NCI-H2107 treated with DMSO at 0.1 percent for 48 hours (cell line): ENCODE results near the gene TMEM91.
"Not testable (repeated sequence)": the region's sequence is repeated elsewhere in the genome, so short reads cannot be mapped to it uniquely, and the experiment has no call there.

ENCODE experiments used
- DNase-seq: peaks from one replicate; lab custom pipeline; 2025; ENCODE audit not compliant: unreplicated experiment; lab: John Stamatoyannopoulos, UW

TMEM91 gene

DNA sequence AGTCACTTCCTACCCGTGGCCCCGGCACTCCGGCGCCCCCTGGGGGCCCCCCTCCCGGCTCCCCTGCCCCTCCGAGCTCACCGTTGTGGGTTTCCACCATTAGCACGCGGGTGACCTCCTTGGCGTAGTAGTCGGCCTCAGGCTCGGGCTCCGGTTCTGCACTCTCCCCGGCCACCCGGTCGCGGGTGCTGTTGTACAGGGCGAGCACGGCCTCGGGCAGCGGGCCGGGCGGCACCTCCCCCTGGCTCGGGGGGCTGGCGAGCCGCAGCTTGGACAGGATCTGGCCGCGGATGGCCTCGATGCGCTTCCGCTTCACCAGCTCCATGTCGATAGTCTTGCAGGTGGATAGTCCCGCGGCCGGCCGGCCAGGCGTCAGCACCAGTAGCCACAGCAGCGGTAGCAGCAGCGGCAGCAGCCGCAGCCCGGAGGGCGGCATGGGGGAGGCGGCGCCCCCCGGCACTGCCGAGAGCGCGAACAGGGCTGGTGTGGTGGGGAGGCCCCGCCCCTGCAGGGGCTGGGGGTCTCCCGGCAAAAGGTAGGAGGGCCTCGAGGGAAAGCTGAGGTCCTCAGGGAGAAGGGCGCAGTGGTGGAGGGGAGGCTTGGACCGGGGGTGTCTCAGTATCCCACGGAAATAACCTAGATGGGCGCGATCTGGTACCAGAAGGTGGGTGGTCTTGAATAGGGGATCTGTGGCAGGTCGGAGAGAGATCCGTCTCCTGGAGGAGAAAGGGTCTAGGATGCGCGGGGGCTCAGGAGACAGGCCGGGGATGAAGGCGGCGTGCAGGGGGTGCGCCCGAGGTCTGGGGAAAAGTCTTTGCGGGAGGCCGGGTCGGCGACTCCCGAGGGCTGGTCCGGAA lies 23.5 kb upstream of the TMEM91 start:
- DNase-seq: no peak

DNA sequence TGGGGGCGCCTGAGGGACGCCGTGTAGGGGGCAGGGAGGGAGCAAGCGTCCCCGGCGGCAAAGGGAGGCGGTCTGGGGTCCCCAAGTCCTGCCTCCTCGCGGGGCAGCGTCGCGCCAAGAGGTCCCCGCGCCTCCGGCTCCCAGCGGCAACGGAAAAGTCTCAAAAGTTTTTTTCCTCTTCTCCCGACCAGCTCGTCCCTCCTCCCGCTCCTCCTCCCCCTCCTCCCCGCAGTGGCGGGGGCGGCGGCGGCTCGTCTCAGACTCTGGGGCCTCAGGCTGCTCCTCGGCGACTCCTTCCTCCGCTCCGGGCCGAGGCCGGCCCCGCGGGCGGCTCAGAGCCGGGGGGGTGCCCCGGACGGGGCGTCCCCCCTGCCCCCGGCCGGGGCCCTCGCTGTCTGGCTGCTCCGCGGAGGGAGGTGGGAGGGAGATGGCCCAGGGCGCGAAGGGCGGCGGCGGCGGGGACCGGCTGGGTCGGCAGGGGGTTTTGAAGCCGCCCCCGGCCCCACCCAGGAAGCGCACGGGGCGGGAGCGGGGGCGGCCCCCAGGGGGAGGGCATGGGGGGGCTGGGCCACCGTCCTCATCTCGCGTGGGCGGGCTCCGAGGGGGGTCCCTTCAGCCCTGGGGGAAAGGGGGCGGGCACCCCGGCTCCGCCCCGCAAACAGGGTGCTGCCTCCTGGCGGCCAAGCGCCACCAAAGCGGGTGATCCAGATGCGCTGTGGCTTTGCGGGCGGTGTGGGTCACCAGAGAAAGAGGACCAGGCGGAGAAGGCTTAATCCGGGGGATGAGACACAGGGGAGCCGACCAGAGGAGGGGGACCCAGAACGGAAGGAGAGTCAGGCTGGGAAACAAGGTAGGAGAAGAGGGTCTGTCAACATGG lies 22.6 kb upstream of the TMEM91 start, which contains the start of gene TGFB1:
TSS of gene TGFB1 (minus strand) at position 457 of the 877 bp plus-strand sequence. CDS start 878 bp downstream, outside the sequence.
- no peak for DNase-seq

DNA sequence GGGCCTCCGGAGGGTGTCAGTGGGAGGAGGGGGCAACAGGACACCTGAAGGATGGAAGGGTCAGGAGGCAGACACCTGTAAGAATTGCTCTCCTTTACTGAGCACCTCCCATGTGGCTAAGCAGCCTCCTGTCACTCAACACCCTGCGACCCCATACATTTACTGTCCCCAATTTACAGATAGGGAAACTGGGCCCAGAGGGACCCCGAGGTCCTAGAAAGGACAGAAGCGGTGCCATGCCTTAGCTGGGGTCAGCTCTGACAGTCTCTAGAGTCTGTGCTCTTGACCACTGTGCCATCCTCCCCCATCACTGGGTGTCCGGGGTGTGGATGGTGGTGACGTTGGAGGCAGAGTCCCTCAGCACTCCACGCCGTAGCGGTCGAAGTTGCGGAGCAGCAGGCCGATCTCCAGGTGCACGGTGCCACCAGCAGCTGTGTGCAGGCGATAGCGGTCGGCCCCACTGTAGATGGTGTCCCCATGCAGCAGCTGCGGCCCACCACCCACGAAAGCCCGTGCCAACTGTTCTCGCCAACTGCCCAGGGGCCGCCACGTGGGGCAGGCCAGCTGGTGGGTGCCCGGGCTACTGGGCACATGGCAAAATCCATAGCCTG lies 21.9 kb upstream of the TMEM91 start:
- no peak for DNase-seq

DNA sequence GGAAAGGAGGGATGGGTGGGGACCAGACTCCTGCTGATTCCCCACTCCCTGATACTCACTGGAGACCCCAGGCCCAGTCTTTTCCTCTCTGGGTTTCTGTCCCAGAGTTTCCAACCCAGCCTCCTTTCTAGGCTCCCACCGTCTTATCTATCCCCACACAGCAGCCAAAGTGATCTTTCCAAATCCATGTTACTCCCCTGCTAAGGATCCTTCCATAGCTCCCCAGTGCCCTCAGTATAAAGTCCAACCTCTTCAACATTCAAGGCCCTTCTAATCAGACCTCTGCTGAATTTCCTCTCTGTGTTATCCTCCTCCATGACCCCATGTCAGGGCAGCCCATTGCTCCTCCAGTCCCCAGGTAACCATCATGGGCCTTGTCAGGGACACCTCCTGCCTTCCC lies 21.3 kb upstream of the TMEM91 start:
- no peak for DNase-seq

DNA sequence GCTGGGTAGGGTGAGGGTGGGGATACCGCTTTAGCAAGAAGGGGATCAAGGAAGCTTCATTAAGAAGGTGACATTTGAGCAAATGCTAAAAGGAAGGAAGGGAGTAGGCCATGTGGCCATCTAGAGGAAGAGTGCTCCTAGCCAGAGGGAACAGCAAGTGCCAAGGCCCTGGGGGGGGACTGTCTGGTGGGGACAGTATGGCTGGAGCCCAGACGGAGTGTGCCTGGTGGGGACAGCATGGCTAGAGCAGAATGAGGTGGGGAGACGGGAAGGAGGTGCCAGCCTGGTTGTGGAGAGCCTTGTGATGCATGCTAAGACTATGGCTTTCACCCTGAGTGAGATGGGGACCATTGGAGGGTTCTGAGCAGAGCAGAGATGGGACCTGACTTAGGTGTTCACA lies 20.5 kb upstream of the TMEM91 start:
- no peak for DNase-seq

DNA sequence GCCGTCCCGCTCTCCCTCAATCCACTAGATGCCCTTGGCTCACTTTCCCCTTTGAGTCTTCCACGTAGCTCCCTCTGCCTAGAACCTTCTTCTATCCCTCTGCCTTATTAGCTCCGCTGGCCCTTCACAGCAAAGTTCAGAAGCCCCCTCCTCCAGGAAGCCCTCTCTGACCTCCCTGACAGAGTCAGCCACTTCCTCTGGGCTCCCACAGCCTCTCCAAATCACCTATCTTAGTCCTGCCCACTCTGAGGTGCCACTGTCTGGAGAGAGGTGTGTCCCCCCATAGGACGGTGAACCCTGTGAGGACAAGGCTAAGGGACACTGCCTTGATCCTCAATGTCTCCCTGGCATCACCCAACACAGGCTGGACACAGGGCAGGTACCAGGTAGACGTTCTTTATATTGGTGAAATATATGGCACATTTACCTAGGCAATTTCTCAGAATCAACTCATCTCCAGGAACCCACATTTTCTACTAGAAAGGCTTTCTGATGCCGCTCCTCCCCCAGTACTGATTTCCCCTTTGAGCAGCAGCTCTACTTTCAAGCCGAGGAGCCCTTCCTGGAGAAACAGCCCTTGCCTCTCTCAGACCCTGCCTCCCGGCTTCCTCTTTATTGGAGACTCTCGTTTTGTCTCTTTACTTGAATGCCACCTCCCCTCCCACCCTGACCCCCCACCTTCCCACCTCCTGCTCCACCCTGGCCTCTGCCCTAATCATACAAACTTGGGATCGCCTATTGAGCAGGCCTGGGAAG lies 19.2 kb upstream of the TMEM91 start:
- DNase-seq: no peak

DNA sequence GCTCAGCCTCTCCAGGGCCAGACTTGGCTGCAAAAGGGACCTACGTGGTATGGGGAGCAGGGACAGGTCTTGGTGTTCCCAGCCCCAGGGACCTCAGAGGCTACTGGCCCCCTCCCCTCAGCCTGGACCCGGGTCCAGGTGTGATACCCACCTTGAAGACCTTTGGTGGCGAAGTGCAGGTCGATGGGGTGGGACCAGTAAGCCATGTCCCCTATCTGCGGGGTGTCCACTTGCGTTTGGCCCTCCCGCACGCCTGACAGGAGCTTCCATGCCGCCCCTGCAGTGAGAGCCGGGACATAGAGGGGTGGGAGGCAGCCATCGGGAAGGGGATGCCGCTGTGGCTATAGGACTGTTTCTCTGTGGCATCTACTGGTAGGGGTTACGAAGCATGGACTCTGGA lies 18.6 kb upstream of the TMEM91 start:
- no peak for DNase-seq

DNA sequence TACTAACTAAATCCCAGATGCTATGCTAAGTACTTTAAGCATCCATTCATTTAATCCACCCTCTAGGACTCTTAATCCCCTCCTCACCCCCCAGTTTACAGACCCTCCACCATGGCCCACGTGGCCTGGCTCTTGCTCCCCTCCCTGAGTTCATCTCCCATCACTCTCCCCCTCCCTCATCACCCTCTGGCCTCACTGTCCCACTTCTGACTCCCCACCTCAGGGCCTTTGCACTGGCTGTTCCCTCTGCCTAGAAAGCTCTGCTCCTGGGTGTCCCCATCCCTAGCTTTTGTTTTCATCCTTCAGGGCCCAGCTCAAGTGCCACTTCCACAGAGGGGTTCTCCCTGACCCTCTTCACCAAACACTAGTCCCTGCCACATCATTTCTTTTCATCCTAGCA lies 16.6 kb upstream of the TMEM91 start:
- DNase-seq: no peak

DNA sequence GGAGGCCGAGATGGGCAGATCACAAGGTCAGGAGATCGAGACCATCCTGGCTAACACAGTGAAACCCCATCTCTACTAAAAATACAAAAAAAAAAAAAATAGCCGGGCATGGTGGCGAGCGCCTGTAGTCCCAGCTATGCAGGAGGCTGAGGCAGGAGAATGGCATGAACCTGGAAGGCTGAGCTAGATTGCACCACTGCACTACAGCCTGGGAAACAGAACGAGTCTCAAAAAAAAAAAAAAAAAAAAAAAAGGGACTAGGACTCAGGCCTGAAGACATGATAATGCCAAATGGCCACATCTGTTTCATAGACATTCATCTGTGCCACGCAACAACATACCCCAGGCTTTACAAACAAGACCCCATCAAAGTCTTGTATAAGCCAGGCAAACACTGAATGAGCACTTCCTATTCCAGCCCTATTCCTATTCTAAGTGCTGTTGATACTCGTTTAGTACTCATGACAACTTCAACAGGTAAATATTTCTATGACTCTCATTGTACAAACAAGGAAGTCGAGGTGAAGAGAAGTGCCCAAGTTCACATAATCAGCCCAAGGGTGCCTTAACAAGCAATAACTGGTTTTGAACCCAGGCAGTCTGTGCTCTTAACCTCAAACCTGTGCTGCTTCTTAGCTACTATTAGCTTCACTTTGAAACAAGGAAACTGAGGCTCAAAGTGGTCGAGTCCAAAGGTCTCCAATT lies 14.0 kb upstream of the TMEM91 start:
- DNase-seq: no peak

DNA sequence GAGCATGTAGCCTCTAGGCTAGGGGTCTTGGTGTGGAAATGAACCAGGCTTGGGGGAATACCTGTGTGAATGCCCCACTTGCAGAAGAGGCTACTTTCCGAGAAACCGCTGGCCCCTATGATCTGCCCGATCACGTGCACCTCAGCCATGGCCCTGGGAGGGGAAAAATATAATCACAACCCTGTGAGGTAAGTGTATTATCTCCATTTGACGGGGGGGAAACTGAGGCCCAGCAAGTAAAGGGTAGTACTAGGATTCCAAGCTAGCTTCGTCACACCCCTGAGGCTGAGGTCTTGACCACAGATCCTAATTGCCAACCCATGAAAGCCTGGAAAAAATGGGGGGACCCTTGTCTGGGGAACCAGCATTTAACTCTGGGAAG lies 13.0 kb upstream of the TMEM91 start:
- no peak for DNase-seq

DNA sequence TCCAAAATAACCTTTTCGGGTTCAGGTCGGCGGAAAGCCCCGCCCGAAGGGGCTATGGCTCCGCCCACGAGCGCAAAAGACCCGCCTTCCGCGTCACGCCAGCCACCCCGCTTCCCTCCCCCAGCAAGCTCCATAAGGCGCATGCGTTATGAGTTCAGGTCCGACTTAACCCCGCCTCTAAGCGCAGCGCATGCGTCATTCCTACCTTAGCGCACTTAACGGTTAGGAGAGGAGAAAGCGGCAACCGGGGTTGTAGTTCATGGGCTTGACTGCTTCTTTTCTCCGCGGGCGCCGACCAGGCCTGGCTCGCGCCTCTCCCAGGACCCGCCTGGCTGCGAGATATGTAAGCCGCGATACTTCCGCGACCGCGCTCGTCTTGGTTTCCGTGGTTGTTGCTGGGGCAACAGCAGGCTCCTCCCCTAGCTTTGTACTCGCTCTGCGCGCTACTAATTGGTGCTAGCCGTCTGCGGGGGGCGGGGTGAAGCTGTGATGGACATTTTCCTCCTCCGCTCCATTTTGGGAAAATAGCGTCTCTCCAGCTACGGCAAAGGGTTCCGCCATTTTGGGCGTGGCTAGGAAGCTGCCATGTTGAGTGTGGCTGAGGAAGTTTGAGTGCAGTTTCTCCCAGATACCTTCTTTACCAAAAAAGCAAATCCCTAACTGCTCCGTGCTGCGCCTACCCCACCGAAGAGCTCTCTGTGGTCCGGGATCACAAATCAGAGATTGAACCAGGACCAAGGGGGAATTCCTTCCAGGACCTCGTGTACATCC lies 12.4 kb upstream of the TMEM91 start, which contains the start of gene B9D2:
TSS of gene B9D2 (minus strand) at position 397 of the 771 bp plus-strand sequence. CDS start 630 bp downstream, outside the sequence.
- peak; percentile 97 for DNase-seq

DNA sequence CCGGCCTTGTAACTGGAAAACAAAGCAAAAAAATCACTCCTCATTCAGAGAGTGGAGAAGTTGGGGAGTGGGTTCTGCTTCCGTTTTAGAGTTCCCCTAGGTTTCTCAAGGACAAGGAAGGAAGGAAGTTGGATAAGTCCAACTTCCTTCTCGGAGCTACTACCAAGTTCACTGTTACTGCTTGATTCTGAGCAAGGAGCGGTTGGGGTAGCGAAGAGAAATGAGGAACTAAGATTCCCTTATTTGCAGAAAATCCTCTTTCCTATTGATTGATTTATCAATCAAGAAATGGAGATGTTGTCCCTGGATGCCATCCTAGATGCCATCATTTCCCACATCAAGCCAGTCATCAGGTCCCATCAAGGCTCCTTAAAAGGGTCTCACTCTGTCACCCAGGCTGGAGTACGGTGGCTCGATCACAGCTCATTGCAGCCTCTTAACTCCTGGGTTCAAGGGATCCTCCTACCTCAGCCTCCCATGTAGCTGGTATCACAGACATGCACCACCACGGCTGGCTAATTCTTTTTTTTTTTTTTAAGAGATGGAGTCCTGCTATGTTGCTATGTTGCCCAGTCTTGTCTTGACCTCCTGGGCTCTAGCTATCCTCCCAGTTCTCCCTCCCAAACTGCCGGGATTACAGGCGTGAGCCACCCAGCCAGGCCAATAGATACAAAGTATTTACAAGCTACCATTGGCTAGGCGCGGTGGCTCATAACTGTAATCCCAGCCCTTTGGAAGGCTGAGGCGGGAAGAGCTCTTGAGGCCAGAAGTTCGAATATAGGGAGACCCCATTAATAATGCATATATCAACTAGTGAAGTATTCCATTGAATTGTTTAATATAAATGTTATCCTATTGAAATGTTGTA lies 11.6 kb upstream of the TMEM91 start:
- no peak for DNase-seq

DNA sequence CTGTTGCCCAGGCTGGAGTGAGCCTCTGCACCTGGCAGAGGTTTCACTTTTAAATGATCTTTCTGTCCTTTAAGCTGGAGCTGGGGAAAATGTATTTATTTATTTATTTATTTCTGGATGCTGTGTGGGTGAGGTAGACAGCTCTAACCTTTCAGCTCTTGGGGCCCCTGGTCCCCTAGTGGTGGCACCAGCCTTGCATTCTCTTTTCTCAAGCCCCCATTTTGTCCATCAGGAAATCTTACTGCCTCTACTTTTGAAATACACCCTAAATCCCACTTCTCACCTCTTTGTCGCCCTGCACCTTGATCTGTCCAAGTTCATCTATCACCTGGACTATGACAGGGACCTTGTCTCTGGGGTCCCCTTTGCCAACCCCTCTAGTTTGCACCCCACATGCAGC lies 10.2 kb upstream of the TMEM91 start:
- no peak for DNase-seq

DNA sequence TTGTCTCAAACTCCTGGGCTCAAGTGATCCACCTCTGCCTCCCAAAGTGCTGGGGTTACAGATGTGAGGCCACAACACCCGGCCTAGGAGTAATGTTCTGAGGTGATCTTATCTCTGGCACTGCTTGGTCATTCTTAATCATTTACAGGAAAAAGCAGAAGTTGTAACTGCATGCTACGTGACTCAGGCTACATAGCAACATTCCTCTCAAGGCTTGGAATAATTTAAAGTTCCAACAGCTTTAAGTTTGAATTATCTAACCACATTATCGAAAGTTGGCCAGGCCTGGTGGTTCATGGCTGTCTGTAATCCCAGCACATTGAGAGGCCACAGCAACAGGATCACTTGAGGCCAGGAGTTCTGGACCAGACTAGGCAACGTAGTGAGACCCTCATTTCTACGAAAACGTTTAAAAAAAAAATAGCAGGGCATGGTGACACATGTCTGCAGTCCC lies 8.5 kb upstream of the TMEM91 start:
- no peak for DNase-seq

DNA sequence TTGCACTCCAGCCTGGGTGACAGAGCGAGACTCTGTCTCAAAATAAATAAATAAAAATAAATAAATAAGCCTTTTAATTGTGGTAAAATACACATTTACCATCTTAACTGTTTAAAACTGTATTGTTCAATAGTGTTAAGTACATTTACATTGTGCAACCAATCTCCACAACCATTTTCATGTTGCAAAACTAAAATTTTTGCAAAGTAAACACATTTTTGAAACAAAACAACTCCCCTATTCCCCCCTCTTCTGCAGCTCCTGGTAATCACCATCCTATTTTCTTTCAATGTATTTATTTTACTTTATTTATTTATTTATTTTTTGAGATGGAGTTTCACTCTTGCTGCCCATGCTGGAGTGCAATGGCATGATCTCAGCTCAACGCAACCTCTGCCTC lies 6.6 kb upstream of the TMEM91 start:
- DNase-seq: no peak

DNA sequence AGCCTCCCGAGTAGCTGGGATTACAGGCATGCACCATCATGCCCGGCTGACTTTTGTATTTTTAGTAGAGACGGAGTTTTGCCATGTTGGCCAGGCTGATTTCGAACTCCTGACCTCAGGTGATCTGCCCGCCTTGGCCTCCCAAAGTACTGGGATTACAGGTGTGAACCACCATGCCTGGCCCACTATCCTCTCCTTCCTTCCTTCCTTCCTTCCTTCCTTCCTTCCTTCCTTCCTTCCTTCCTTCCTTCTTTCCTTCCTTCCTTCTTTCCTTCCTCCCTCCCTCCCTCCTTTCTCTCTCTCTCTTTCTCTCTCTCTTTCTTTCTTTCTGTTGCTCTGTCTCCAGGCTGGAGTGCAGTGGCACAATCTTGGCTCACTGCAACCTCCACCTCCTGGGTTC lies 5.2 kb upstream of the TMEM91 start:
- DNase-seq: not testable (repeated sequence)

DNA sequence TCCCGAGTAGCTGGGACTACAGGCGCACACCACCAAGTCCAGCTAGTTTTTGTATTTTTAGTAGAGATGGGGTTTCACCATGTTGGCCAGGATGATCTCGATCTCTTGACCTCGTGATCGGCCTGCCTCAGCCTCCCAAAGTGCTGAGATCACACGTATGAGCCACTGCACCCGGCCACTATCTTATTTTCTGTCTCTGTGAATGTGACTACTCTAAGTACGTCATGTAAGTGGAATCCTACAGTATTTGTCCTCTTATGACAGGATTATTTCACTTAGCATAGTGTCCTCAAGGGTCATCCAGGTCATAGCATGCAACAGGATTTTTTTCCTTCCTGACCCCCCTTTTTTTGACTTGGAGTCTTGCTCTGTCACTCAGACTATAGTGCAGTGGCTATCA lies 4.8 kb upstream of the TMEM91 start:
- DNase-seq: no peak

DNA sequence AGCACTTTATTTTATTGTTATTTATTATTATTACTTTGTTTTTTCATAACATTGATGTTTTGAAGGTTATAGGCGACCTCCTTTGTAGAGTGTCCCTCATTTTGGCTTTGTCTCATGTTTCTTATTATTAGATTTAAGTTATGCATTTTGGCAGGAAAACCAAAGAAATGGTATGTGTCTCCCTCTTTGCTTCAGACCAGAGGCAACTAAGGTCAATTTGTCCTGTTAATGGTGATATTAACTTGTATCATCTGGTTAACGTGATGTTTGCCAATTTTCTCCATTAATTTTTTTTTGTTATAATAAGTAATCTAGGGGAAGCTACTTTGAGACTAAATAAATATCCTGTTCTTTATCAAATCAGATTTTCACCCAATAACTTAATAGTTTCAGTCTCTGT lies 3.8 kb upstream of the TMEM91 start:
- no peak for DNase-seq
